Ovary (tissue), 3 donors: Measurements from ENCODE around the gene TGM5.

Experiments used
- EP300 ChIP-seq: sonication (generic); formaldehyde crosslinking; IDR thresholded peaks from one replicate; pipeline ENCODE4 v1.6.1; 2017; ENCODE audit warnings: antibody characterized with exemption
- POLR2A ChIP-seq: fragments of 450-650 bp; IDR thresholded peaks from one replicate; pipeline ENCODE4 v1.6.1; 2017; ENCODE audit warnings: antibody characterized with exemption, mild to moderate bottlenecking, moderate library complexity
- TF ChIP-seq, protein P1 (sequence below), 3 donors: fragments of 450-650 bp in 2 of 3; fragments of 200-600 bp in 1 of 3; IDR thresholded peaks; one replicate each; pipeline versions ENCODE4 v1.5.1 to v1.8.0; 2016 to 2022; ENCODE audit warnings: antibody characterized with exemption in 3 of 3, mild to moderate bottlenecking in 1 of 3
- donor health status: DM: no; HTN: no; CAD: no.

DNA sequence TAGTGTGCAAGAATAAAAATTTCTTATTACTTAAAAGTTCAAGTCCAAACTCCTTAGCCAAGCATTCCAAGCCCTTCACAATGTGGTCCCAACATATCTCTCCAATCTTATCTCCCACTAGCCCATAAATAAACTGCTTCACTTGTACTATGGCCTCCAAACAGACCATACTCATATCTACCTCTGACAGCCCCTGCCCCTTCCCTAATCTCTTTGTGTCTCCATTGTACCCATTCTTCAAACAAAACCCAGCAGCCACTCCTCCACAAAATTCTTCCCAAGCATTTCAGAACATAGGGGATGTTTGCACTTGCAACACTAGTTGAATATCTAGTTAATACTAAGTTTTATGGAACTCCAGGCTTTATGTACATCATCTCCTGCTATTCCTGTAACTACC, 33.2 kb upstream of the TGM5 start:
- TF ChIP-seq, protein P1, sequence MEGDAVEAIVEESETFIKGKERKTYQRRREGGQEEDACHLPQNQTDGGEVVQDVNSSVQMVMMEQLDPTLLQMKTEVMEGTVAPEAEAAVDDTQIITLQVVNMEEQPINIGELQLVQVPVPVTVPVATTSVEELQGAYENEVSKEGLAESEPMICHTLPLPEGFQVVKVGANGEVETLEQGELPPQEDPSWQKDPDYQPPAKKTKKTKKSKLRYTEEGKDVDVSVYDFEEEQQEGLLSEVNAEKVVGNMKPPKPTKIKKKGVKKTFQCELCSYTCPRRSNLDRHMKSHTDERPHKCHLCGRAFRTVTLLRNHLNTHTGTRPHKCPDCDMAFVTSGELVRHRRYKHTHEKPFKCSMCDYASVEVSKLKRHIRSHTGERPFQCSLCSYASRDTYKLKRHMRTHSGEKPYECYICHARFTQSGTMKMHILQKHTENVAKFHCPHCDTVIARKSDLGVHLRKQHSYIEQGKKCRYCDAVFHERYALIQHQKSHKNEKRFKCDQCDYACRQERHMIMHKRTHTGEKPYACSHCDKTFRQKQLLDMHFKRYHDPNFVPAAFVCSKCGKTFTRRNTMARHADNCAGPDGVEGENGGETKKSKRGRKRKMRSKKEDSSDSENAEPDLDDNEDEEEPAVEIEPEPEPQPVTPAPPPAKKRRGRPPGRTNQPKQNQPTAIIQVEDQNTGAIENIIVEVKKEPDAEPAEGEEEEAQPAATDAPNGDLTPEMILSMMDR (IDR thresholded peaks at IDR 0.05) = no peak
- TF ChIP-seq POLR2A = no peak
- TF ChIP-seq EP300 = no peak
